Measurements from ENCODE around the gene EVL. TPM values are rescaled to one million over a fixed set of nuclear protein-coding genes. Genes with fewer than 3 reads are reported as not detected.

The EVL gene
- total RNA-seq, 2 donors from 2014 or later = 493 to 560 TPM

DNA sequence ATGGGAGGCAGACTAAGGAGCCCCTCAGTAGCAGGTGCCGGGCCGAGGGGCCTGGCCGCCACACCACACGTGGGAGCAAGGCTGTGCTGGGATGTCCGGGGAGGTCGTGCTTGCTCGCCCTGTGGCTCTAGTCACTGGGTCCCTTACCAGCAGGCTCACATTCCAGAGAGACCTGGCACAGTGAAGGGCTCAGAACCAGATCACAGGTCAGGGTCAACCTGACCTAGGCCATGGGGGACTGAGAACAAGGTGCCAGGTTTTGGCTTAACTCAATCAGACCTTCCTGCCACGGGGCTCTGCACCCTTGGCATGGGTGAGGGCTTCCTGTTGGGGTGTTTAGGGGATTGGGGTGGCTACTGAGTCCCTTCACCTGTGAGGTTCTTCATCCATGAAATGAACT is 72.0 kb downstream of the EVL start:
- Mint-ChIP-seq H3K27me3 (no peaks in the 10 kb centered on the region), H3K27ac (no peak overlapping the region), H3K36me3 (ENCODE audit: low read depth) (peaks cover 100% of the 10 kb centered on the region), H3K4me3 (no peak overlapping the region), H3K4me1 (no peaks in the 10 kb centered on the region), H3K9me3 (no peaks in the 10 kb centered on the region)
- ATAC-seq (replicated peaks) = no peak

DNA sequence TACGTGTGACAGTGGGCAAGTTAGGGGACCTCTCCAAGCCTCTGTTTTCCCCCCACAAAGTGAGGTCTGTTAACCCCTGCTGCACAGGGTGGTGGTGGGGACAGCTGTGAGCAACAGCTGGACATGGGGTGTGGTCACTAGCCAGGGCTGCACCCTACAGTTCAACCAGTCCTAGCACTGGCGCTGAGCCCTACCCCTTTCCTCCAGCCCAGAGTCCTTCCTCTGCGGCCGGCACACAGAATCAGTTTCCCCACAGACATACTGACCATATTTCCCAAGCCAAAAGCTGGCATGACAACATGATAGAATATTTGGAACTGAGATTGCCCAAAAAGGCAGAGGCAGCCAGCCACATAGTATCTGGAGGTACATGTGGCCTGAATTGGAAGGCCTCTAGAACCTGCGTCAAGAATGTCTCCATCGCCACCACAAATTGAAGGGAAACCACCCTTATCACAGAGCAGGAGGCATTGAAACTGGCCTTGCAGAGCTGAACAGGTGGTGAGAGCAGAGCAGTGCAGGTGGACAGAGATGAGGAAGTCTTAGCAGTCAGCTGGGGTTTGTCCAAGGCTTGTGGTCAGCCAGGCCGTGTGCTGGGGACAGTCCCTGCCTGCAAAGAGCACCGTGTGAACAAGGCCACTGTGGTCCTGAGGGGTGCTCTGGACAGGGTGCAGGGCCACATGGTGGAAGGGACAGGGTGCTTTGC is 73.0 kb downstream of the EVL start:
- no peak for ATAC-seq (replicated peaks)
- Mint-ChIP-seq H3K9me3 (no peaks in the 10 kb centered on the region), H3K4me3 (no peak overlapping the region), H3K27me3 (no peaks in the 10 kb centered on the region), H3K4me1 (no peaks in the 10 kb centered on the region), H3K36me3 (ENCODE audit: low read depth) (peaks cover 100% of the 10 kb centered on the region), H3K27ac (peak overlapping the region; percentile 83)

DNA sequence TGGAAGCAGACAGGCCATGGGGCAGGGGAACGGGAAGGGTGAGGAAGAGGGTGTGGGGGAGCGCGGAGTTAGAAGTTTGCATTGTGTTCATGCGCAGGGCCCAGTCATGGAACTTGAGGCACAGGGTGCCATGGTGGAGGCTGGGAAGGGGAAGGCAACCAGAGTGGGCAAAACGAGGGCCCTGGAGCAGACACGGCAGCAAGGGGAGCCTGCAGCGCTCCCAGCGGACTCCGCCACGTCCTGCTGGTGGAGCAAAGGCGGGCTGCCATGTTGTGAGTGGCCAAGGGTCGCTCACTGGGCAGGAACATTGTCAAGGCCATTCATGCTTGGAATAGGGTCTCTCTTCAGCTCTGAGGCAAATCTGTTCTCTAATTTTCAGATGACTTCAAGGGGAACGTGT is 73.7 kb downstream of the EVL start:
- no peaks in the 10 kb centered on the region for H3K27me3 Mint-ChIP-seq
- H3K36me3 Mint-ChIP-seq (ENCODE audit: low read depth) = peaks cover 99% of the 10 kb centered on the region

DNA sequence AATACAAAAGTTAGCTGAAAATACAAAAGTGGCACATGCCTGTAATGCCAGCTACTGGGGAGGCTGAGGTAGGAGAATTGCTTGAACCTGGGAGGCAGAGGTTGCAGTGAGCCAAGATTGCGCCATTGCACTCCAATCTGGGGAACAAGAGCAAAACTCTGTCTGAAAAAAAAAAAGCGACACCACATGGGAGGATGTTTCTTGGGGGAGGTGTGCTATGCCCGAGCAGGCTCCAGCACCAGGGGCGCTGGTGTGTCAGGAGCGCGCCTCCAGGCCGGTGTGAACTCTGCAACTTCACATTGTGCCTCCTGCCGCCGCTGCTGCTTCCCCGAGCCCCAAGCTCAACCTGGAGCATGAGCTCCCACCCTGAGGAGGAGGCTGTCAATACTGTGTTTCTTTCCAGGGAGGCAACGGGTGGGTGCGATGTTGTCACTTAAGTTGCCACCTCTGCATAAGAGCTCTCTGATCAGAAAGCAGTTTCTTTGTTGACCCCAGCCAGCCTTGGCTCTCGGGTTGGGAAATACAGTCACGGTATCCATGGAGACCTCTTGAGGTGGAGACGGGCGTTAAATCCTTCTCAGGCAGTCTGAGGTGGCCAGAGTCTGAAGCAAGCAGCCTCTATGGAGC is 75.3 kb downstream of the EVL start:
- Mint-ChIP-seq H3K4me3 (no peak overlapping the region), H3K4me1 (no peaks in the 10 kb centered on the region), H3K27ac (peak overlapping the region; percentile 25), H3K27me3 (no peaks in the 10 kb centered on the region), H3K9me3 (no peaks in the 10 kb centered on the region), H3K36me3 (ENCODE audit: low read depth) (peaks cover 85% of the 10 kb centered on the region)
- ATAC-seq (replicated peaks) = no peak

More for the DNA sequence above, 73.7 kb downstream of the EVL start:
- H3K27ac Mint-ChIP-seq = peak overlapping the region; percentile 83
- H3K9me3 Mint-ChIP-seq = no peaks in the 10 kb centered on the region
- ATAC-seq (replicated peaks) = no peak
- no peak overlapping the region for H3K4me3 Mint-ChIP-seq
- H3K4me1 Mint-ChIP-seq = no peaks in the 10 kb centered on the region

DNA sequence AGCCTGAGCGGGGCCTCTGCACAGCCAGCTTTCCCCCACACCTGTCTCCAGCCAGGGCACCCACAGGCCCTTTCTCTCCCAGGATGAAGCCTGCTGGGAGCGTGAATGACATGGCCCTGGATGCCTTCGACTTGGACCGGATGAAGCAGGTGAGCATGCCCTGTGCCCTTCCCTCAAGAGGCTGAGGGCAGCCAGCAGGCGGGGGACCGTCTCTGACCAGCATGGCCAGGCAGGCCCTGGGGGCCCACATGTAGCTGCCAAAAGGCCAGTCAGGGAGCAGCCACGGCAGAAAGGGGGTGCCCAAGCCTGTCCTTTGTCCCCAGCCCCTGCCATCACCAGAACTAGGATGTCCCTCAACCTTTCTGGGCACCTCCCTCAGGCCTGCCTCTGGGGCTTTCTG is 75.9 kb downstream of the EVL start:
- H3K9me3 Mint-ChIP-seq = no peaks in the 10 kb centered on the region
- H3K27me3 Mint-ChIP-seq = no peaks in the 10 kb centered on the region
- no peaks in the 10 kb centered on the region for H3K4me1 Mint-ChIP-seq
- ATAC-seq (replicated peaks) = no peak
- H3K4me3 Mint-ChIP-seq = no peak overlapping the region
- peaks cover 80% of the 10 kb centered on the region for H3K36me3 Mint-ChIP-seq (ENCODE audit: low read depth)
- peak overlapping the region; percentile 25 for H3K27ac Mint-ChIP-seq

DNA sequence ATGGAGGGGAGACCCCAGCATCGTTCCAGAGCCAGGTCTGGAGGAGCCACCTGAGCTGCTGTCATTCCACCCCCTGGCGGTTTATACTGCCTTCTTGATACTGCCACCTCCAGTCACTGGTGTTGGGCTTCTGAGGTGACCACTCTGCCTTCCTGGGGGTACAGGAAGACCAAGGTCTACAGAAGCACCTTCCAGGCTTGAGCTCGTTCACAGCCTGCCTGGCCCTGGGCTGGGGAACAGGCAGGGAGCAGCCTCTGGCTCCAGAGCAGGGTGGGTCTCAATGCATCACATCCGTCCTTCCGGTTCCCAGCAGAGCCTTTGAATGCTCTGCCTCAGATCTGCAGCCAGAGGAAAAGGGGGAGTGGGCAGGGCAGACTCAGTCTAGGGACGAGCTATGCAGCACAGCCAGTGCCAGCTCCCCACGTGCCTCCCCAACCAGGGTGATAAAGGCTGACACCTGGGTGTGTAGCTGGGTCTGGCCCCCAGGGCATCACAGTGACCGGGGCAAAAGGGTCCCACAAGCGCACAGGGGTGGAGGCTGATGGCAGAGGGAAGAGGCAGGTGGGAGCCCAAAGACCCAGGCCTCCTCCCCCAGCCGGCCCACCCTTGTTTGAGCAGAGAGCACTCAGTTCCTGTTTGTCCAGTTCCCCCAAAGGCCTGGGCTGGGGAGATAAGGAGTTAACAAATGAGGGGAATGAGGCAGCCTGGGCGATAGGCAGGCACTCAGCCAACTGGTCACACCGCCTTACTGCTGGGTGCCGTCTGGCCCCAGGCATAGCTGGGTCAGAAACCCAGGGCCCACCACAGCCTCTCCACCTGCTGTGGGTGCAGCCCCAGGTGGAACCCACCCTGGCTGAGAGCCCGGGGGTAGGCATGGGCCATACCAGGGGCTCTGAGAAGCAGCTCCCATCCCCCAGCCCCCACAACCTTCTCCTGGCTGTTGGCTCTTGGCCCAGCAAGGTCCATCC is 77.1 kb downstream of the EVL start:
- H3K9me3 Mint-ChIP-seq = no peaks in the 10 kb centered on the region
- H3K4me3 Mint-ChIP-seq = no peak overlapping the region
- H3K27ac Mint-ChIP-seq = peak overlapping the region; percentile 48
- H3K36me3 Mint-ChIP-seq (ENCODE audit: low read depth) = peaks cover 67% of the 10 kb centered on the region
- H3K27me3 Mint-ChIP-seq = no peaks in the 10 kb centered on the region
- H3K4me1 Mint-ChIP-seq = no peaks in the 10 kb centered on the region
- no peak for ATAC-seq (replicated peaks)

DNA sequence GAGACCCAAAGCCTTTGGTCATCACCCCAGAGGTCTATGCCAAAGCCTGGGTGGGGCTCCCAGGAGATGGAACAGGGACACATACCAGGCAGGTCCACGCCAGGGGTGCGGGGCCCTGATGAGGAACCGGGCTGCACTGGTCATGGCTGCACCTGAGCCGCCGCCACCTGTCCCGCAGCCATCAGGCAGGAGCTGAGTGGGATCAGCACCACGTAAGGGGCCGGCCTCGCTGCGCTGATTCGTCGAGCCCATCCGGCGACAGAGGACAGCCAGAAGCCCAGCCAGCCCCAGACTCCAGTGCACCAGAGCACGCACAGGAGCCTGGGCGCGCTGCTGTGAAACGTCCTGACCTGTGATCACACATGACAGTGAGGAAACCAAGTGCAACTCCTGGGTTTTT is 78.3 kb downstream of the EVL start:
- Mint-ChIP-seq H3K27me3 (no peaks in the 10 kb centered on the region), H3K36me3 (ENCODE audit: low read depth) (peaks cover 55% of the 10 kb centered on the region), H3K4me1 (no peaks in the 10 kb centered on the region), H3K27ac (peak overlapping the region; percentile 48), H3K4me3 (no peak overlapping the region), H3K9me3 (no peaks in the 10 kb centered on the region)
- no peak for ATAC-seq (replicated peaks)

DNA sequence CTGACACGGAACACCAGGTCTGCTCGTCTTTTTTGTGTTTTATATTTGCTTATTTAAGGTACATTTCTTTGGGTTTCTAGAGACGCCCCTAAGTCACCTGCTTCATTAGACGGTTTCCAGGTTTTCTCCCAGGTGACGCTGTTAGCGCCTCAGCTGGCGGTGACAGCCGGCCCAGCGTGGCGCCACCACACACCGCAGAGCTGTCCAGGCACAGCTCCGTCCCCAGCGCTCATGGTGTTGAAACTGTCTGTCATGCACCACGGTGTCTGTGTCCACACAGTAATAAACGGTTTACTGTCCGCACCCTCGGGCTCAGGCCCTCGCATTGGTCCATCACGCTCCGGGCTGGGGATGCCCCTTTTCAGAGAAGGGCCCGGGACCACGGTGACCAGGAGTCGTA is 78.7 kb downstream of the EVL start:
- Mint-ChIP-seq H3K27ac (no peak overlapping the region), H3K36me3 (ENCODE audit: low read depth) (peaks cover 51% of the 10 kb centered on the region), H3K27me3 (no peaks in the 10 kb centered on the region), H3K4me1 (no peaks in the 10 kb centered on the region), H3K4me3 (no peak overlapping the region), H3K9me3 (no peaks in the 10 kb centered on the region)
- ATAC-seq (replicated peaks) = no peak

DNA sequence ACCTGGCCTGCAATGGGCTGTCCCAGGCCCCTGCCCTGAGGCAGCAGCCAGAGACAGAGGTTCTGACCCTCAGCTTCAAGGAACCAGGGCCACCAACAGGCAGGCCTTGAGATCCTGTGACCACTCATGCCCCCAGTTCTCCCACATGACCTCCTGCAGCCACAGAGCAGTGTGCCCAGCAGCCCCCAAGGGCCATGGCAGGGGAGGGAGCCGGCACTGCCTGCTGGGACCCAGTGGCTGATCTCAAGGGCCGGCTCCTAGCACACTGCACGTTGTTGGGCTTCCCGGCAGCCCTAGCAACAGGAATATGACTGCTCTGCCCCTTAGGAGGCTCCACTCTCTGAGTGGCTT is 79.4 kb downstream of the EVL start:
- no peak for ATAC-seq (replicated peaks)
- H3K4me1 Mint-ChIP-seq = no peaks in the 10 kb centered on the region
- no peak overlapping the region for H3K27ac Mint-ChIP-seq
- H3K27me3 Mint-ChIP-seq = no peaks in the 10 kb centered on the region
- peaks cover 44% of the 10 kb centered on the region for H3K36me3 Mint-ChIP-seq (ENCODE audit: low read depth)
- no peak overlapping the region for H3K4me3 Mint-ChIP-seq
- no peaks in the 10 kb centered on the region for H3K9me3 Mint-ChIP-seq

DNA sequence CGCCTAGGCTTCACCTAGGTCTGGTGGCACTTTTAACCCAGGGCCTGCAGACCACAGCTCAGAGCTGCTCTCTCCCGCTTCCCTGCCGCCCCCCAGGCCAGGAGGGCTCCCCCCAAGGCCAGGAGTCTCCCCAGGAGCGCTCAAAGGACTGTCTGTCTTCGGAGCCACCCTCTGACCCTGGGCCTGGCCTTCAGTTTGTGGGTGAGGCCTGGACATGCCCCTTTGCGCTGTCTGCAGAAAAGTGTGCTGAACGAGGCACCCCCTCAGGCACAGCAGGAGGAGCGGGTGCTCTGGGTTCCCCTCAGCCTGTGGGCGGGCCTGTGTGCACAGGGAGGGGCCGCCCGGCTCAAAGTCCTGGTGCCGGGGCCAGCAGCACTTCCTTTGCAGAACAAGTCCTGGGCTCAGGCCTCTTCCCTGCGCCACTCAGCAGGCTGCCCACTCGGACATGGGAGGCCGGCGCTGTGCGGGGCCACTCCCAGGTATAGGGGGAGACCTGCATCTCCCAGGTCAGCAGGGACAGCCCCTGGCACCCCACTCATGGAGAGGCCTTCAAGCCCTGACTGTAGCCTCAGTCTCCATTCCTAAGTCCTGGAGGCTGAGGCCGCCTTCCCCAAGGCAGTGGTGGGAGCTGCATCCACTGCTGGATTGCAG is 79.9 kb downstream of the EVL start:
- no peak overlapping the region for H3K27ac Mint-ChIP-seq
- peaks cover 39% of the 10 kb centered on the region for H3K36me3 Mint-ChIP-seq (ENCODE audit: low read depth)
- no peak for ATAC-seq (replicated peaks)

DNA sequence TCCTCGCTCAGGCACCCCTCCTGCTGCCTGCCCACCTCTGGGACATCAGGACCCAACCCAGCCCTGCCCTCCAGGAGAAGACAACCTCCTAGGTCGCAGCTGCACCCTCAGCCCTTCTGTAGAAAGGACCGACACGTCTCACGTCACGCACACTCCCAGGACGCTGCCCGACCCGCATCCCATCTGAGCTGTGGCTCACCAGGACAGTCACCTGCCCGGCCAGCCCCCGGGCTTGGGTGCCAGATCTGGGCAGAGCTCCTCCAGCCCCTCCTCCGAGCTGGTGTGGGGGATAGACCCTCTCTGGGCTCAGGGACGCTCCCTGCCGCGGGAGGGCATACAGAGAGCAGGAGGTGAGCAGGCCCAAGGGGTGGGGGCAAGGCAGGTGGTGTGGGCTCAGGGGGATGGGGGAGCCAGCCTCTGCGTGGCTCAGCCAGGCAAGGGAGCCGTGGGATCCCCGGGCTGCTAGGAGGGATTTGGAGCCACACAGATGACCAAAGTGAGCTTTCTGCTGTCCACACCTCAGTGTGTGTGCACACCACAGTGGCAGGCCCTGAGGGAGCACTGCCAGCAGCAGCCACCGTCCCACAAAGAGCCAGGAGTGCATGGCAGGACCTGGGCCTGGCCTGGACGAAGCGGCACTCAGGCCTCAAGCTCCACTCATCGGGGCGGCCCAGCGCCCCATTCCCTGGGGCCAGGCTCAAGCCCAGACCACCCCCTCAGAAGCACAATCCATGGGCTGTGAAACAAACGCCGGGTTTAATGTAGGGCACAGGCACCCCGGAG is 80.7 kb downstream of the EVL start:
- no peaks in the 10 kb centered on the region for H3K4me1 Mint-ChIP-seq
- no peaks in the 10 kb centered on the region for H3K9me3 Mint-ChIP-seq
- H3K4me3 Mint-ChIP-seq = peak overlapping the region; percentile 37
- H3K27ac Mint-ChIP-seq = peak overlapping the region; percentile 43
- ATAC-seq (replicated peaks) = peak; percentile 4
- H3K27me3 Mint-ChIP-seq = no peaks in the 10 kb centered on the region
- H3K36me3 Mint-ChIP-seq (ENCODE audit: low read depth) = peaks cover 32% of the 10 kb centered on the region

More for the DNA sequence above, 79.9 kb downstream of the EVL start:
- Mint-ChIP-seq H3K27me3 (no peaks in the 10 kb centered on the region), H3K9me3 (no peaks in the 10 kb centered on the region), H3K4me1 (no peaks in the 10 kb centered on the region), H3K4me3 (no peak overlapping the region)

DNA sequence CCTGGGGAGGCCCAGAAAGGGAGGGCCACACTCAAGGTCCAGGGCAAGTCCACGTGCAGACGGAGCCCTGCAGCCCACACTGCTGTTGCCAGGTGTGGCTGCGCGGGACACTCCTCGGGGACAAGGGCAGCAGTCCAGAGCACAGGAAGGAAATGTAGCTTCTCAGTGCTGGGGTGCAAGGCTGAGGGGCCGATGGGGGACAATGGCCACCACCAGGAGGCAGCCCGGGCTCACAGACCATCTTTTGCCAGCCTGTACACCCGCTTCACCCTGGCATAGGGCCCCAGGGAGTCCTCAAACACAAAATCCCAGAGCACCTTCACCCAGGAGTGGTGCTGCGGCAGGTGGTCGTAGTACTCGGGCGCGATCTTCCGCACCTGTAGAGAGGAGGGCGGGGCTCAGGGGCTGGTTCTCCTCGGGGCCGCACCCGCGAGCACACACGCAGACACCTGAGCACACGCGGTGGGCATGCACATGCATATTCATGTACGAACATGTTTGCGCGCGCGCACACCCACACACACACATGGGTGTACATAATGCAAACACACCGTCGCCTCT is 81.4 kb downstream of the EVL start:
- peak; percentile 15 for ATAC-seq (replicated peaks)
- no peaks in the 10 kb centered on the region for H3K9me3 Mint-ChIP-seq
- H3K36me3 Mint-ChIP-seq (ENCODE audit: low read depth) = peaks cover 24% of the 10 kb centered on the region
- H3K4me3 Mint-ChIP-seq = peak overlapping the region; percentile 37
- H3K27ac Mint-ChIP-seq = peak overlapping the region; percentile 43
- no peaks in the 10 kb centered on the region for H3K27me3 Mint-ChIP-seq
- no peaks in the 10 kb centered on the region for H3K4me1 Mint-ChIP-seq

DNA sequence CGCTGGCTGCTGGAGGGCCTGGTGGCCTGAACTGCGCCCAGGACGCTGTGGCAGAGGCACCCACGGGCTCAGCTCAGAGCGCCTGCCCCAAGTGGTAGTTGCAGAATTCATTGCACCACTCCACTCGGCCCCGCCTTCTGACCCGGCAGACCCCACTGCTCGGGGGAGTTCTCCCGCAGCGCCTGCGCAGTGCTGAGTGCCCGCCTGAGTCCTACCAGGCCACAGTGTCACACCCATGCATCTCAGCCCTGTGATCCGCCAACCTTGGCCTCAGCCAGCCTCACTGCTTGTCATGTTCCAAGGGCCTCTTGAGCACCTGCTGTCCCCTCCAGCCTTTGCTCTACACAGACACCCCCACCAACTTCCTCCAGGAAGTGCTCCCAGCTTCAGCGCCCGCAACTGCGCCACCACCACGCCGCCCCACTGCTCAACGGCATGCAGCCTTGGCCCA is 82.0 kb downstream of the EVL start:
- peak; percentile 33 for ATAC-seq (replicated peaks)
- Mint-ChIP-seq H3K36me3 (ENCODE audit: low read depth) (peaks cover 19% of the 10 kb centered on the region), H3K27ac (no peak overlapping the region), H3K9me3 (no peaks in the 10 kb centered on the region), H3K4me3 (peak overlapping the region; percentile 37), H3K4me1 (no peaks in the 10 kb centered on the region), H3K27me3 (no peaks in the 10 kb centered on the region)

Data from activated T-helper 17 cell treated with anti-CD3 and anti-CD28 coated beads, Interleukin-2, amount 50 U/mL, for 72 hours (primary cell).